Measurements from ENCODE around the gene SERINC5.

DNA sequence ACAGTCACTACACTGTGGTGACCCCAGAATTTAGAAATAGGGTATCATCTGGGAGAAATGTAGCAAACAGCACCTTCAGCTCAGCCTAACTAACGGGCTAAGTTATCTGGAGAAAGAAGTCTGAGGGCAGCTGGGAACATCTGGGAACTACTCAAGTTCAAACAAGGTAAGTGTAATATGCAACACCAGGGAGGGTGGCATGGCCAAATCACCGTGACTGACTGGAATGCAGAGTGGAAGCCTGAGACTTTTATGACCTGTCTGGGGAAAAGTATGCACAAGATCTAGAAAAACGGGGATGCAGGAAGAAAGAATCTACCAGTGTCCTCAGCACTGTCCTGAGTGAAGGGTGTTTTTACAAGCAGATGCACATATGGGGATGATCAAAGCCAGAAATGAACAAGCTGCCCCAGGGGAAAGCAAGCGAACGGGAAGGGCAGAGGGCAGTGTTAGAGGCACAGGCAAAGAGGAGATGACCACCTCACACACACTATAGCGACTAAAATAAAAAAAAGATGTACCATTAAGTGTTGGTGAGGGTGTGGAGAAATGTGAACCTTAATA lies 59.9 kb downstream of the SERINC5 start:
- TF ChIP-seq, protein P1, sequence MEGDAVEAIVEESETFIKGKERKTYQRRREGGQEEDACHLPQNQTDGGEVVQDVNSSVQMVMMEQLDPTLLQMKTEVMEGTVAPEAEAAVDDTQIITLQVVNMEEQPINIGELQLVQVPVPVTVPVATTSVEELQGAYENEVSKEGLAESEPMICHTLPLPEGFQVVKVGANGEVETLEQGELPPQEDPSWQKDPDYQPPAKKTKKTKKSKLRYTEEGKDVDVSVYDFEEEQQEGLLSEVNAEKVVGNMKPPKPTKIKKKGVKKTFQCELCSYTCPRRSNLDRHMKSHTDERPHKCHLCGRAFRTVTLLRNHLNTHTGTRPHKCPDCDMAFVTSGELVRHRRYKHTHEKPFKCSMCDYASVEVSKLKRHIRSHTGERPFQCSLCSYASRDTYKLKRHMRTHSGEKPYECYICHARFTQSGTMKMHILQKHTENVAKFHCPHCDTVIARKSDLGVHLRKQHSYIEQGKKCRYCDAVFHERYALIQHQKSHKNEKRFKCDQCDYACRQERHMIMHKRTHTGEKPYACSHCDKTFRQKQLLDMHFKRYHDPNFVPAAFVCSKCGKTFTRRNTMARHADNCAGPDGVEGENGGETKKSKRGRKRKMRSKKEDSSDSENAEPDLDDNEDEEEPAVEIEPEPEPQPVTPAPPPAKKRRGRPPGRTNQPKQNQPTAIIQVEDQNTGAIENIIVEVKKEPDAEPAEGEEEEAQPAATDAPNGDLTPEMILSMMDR (conservative IDR thresholded peaks at IDR 0.05; ENCODE audit: low read length): no peak
- TF ChIP-seq EZH2phosphoT487 (IDR thresholded peaks at IDR 0.05; ENCODE audit: borderline replicate concordance): no peak
